SHP77 treated with DMSO at 0.1 percent for 48 hours (cell line): Measurements from ENCODE around the gene NDUFS2.
"Not testable (repeated sequence)": the region's sequence is repeated elsewhere in the genome, so short reads cannot be mapped to it uniquely, and the experiment has no call there.

ENCODE experiments used
- DNase-seq: peaks from one replicate; lab custom pipeline; 2025; lab: John Stamatoyannopoulos, UW

Gene NDUFS2

DNA sequence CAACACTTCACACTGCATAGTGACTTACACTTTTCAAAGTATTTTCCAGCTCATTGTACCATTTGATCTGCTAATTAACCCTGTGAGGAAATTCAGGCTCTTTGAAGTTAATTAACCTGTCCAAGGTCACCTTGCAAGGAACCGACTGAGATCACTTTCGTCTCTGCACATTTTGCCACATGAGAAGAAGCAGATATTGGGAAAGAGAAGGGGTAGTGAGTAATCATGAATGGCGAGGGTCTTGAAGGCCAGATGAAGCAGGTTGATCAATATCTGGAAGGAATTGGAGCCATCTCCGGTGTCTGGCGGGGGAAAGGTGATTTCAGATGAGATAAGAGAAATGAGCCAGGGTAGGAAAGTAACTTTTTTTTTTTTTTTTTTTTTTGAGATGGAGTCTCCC lies 17.8 kb downstream of the NDUFS2 start:
- DNase-seq = no peak

DNA sequence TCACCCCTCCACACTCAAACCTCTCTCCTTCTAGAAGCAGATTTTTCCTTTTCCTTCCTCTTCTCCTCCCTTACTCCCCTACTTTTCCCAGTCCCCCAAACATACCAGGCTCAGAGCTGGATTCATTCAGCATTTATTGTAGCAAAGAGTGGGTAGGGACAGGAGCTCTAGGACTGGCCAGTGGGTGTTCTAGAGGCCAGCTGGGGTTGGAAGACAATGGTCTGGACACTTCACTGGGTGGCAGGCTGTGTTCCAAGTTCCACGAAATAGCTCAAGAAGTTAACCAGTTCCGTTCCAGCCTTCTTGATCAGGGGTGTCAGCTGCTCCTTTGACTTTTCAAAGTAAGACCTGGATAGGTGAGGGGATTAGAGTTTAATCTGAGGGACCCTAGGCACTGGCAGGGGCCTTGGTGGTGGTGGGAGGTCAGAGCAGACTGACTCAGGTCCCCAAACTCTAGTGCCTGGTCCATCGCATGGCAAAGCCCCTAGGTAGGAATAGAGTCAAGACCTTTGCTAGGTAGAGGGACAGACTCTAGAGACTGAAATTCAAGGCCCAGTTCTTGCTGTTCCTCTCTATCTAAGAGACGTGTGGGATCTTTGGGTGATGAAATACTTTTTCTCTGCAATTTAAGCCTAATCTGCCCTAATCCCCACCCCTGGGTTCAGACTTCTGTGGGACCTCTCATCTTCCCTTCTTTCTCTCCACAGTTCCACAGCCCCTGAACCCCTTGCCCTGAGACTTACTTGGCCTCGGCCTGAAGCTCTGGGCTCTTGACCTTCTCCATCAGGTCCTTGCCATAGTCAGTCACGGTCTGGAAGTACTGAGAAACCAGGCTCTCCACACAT lies 20.2 kb downstream of the NDUFS2 start:
- no peak for DNase-seq

DNA sequence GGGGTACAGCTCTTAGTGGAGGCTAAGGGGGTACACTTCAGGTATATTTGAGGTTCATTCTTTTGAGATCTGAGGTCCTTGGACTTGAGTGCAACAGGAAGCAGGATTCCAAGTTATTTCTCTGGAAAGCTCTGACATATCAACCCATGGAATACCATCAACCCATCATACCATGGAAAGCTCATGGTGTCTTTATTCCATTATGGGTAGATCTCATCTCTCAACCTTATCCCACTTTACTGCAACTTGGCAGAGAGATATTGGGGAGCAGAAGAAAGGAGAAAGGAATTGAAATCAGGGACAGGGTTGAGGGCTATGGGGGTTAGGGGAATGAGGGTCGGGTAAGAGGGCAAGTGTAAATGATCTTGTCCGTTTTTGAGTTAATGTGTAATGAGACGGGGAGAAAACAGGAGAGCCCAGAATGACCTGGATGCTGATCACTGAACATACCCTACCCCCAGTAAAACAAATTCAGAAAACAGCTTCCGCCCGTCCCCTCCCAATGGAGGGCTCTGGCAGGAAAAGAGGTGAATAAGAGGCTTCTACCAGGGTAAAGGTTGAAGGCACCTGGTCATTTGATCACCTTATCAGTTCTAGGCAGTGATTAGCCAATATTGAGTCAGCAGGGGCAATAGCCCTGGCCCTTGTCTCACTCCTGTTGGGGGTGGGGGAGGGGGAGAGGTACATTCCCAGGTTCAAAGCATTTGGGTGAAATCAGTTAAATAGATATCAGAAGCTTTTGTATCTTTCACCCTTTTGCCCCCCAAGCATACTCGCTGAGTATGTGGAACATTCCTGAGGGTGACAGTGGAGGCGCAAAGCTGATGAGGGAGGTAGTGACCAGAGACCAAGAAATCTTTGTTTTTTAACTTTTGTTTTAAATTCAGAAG lies 21.9 kb downstream of the NDUFS2 start:
- no peak for DNase-seq

DNA sequence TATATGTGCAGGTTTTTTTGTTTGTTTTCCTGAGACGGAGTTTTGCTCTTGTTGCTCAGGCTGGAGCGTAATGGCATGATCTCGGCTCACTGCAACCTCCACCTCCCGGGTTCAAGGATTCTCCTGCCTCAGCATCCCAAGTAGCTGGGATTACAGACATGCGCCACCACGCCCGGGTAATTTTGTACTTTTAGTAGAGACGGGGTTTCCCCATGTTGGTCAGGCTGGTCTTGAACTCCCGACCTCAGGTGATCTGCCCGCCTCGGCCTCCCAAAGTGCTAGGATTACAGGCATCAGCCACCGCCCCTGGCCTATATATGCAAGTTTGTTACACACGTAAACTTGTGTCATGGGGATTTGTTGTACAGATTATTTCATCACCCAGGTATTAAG lies 22.5 kb downstream of the NDUFS2 start:
- not testable (repeated sequence) for DNase-seq

- DNase-seq = no peak
Measured at GRCh38 chr1:161225178-161225533, 23.0 kb downstream of the NDUFS2 start.

DNA sequence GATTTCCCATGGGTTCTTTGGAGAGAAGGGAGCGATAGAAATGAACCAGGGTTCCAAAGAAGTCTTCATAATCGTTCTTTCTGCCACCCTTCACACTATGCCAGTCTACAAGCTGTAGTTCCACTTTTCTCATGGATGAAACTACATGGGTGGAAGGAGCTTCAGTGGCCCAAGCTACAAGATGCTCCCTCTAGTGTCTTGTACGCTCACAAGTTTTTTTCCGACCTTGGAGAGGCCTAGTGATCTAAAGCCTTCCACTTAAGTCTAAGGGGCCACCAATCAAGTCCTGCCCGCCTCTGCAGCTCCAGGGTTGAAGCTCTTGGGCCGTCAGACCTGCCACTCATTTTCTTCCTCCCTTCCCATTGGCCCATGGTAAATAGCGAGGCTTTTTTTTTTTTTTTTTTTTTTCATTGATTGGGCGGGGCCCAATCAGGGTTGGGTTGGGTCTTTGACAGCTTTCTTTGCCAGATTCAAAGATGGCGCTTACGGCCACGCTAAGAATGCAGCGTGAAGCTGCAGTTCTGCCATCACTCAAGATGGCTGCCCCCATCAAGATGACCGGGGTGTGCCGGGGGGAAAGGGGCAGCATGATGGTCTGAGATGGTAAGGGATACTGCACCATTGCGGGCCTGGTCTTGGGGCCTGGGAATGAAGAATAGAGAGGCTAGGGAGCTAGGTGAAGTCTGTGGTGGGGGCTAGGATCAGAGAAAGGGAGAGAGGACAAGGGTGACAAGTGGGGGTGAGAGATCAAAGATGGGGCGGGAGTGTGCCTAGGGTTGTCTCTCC lies 23.6 kb downstream of the NDUFS2 start, which contains the start of gene TOMM40L:
TOMM40L (plus strand) TSS at position 527 of the 786 bp plus-strand sequence. CDS start 430 bp downstream, outside the sequence.
- peak; percentile 95 for DNase-seq

GRCh38 chr1:161226320-161226711 lies 24.1 kb downstream of the NDUFS2 start:
- DNase-seq = no peak

DNA sequence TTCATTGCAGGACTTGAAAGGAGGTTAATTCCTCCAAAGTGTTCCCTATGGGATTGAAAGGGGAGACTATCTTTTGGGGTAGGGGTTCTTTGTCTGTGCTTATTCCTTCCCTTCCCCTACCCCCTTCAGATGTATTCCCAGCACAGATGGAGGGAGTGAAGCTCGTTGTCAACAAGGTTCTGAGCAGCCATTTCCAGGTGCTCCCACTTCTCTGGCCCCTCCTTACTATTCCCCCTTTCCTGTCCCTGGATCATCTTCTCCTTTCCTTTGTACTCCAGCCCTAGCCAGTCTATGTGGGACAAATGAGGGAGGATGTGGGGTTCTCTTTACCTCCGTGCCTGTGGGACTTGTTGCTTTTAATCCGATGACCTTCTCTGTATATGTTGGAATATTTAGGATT lies 24.6 kb downstream of the NDUFS2 start:
- peak; percentile 16 for DNase-seq

DNA sequence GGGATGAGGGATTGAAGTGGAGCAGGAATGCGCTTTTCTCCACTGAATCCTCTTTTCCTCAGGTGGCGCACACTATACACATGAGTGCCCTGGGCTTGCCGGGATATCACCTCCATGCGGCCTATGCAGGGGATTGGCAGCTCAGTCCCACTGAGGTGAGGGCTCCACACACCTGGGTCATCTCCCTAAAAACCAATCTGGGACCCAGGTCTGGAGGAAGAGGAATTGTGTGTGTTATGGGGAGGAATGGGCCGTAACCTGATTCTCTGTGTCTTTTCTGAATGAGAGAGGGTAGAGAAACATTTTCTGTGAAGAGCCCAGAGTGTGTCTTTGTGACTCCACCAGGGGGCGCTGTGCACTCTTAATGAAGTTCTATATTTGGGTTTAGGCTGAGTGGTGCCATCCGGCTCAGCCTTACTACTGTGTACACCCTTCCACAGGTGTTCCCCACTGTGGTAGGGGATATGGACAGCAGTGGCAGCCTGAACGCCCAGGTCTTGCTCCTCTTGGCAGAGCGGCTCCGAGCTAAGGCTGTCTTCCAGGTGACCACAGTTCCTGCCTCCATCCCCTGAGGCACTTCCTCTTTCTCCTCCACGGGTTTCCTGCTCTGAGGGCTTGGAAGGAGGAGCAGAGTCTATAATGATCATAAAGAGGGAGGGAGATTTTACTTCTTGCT lies 25.2 kb downstream of the NDUFS2 start:
- DNase-seq = peak; percentile 71

DNA sequence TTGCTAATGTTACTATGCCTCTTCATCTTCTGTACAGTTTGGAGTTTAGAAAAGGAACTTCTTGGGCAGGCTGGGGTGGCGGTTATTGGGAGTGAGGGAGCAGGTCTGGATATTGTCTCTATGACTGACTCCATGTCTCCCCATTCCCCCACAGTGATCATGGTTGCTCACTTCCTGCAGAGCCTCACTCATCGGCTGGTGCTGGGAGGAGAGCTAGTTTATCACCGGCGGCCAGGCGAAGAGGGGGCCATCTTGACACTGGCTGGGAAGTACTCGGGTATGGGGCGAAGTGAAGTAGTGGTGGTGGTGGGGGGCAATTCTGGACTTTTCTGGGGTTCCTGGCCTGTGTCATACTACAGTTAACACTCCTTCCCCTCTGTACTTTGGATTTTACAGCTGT lies 25.9 kb downstream of the NDUFS2 start:
- no peak for DNase-seq

- no peak for DNase-seq
Measured at GRCh38 chr1:161229896-161230295, 27.7 kb downstream of the NDUFS2 start.

DNA sequence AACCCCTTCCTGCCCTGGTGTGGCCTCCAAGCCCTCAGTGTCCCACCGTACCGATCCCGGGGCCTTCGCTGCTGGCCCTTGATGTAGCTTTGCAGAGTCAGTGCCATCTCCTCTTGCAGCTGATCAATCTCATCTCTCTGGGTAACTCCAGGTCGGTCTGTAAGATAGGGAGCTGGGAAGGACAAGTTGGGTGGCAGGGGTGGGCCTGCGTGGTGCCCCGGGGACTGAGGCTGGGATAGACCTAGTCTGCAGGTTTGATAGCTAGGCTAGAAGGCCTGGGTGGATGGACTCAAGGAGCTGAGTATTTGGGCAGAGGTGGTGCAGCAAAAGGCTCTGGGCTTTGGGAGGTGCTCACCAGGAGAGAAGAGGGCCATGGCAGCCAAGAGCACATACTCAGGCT lies 28.6 kb downstream of the NDUFS2 start:
- no peak for DNase-seq

DNA sequence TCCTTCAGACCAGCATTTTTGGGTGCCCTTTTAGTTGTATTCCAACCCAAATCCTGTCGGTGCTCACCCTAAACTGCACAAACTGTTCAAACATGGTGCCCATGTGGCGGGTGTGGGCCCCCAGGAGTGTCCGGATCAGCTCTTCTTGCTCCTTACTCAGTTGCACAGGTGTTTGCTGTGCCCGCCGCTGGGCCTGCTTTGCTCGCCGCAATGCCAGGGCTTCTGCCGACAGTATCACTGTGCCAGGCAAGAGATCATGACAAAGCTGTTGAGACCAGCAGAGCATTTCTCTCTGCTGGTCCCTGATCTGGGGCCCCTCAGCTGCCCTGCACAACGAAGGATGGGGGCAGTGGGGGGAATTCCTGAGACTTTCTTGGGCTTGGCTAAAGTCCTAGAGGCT lies 30.9 kb downstream of the NDUFS2 start:
- no peak for DNase-seq

DNA sequence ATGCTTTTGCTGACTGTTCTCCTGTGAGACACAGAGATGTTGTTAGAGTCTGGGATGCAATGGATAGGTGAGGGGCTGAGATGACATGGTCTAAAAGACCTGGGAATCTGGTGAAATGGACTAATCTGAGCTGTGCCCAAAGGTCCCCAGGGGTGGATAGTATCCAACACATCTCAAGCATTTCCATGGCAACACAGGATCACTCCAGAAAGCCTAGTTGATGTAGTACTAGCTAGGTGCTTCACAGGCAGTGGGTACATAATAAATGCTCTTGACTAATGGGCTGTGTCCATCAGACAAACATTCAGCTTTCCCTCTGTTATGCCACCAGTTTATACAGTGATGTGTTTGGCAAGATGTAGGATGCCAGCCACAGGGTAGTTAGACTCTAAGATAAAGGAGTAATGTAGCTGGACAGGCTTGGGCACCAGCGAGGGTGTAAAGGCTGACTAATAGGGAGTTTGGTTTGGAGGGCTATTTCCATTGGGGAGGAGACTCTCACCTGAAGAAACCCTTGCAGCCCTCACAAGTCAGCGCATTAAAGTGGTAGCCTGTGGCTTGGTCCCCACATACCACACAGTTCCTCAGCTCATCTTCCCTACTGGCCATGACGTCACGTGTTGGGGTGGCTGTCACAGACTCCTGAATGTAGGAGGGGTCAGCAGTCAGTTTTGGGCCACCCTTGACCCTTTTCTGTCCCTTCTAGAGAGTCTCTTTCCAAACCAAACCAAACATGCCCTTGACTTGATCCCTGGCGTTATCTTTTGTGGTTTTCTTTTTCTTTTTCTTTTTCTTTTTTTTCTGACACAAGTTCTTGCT lies 34.0 kb downstream of the NDUFS2 start:
- no peak for DNase-seq

GRCh38 chr1:161238039-161238473 lies 35.9 kb downstream of the NDUFS2 start, which contains the start of gene NR1I3:
Gene NR1I3, minus strand, starts transcription at chr1:161238203. Its CDS starts 1,638 bp downstream, at chr1:161236565.
- no peak for DNase-seq

GRCh38 chr1:161241682-161242081 lies 39.5 kb downstream of the NDUFS2 start:
- no peak for DNase-seq

DNA sequence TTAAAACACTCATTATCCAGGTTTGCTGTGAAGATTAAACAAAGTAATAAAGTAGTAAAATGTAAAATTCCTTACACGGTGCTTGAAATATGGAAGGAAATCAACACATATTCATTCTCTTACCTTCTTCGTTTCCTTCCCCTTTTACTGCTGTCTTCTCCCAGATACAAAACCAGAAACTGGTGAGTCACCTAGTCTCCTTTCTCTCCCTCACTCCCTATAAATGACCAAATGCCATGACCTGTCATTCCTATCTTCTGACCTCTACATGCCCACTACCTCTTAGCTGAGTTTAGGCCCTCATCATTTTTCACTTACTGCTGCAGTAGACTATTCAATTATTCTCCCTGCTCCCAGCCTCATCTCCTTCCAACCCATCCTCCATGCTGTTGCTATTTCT lies 40.1 kb downstream of the NDUFS2 start:
- DNase-seq = no peak

DNA sequence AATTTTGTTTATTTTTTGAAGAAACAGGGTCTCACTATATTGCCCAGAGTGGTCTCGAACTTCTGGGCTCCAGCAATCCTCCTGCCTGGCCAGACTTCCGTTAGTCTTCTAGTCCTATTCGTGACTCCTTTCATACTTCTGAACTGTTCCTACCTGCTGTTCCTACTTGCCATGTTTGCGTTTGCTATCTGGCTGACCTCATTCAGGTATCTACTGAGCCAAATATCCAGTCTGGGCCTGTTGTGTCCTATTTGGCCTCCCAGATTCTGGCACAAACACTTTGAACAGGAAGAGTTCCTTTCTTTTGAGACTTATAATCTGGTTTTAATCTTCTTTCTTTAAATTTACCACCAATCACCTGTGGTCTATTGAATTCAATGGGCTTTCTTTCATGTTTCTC lies 42.7 kb downstream of the NDUFS2 start:
- no peak for DNase-seq

GRCh38 chr1:161250100-161250499 lies 47.9 kb downstream of the NDUFS2 start:
- DNase-seq = not testable (repeated sequence)

DNA sequence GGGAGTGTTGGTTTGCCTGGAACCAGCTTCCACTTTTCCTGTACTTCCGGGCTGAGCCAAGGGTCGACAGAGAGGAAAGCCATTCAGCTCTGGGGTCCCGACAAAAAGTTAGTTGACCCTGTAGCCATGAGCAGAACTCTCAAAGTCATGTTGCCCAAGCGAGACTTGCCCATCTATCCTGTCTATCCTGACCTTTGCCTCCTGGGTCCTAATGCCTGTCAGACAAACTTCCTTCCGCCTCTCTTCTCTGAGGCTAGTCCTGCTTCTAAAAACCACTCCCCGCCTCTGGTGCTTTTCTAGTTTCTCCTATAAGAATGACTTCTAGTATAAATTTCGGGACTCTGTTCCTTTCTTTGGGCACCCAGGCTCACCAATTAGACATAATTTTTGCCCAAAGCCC lies 48.7 kb downstream of the NDUFS2 start:
- no peak for DNase-seq

- no peak for DNase-seq
Measured at GRCh38 chr1:161251579-161251978, 49.4 kb downstream of the NDUFS2 start.
